H1 (cell line): ENCODE data around the gene KIAA1755. TPM values are rescaled to one million over a fixed set of nuclear protein-coding genes. Genes with fewer than 3 reads are reported as not detected.
A peak's percentile ranks its signal among the peaks of the same experiment; 100 is the strongest.

ENCODE experiments used
- CTCF ChIA-PET: fragments of 300-600 bp; sonication (Branson Sonifier 250); formaldehyde crosslinking; loops from one replicate; lab custom pipeline; 2021; ENCODE audit not compliant: partially characterized antibody; lab: Charles Lee
- POLR2A ChIA-PET: fragments of 300-600 bp; sonication (Branson Sonifier 250); formaldehyde crosslinking; loops from one replicate; lab custom pipeline; 2021; ENCODE audit warnings: inconsistent platforms; ENCODE audit not compliant: partially characterized antibody; lab: Charles Lee
- DNase-seq, 2 experiments: peaks; one replicate each; pipeline versions ENCODE4 v3.0.0 to v3.0.0-alpha.2; 2010 to 2022; ENCODE audit warnings: low spot score in 2 of 2, low read depth in 1 of 2, mixed read lengths in 1 of 2
- FAIRE-seq: peaks from 2 replicates; lab custom pipeline; 2011; peaks lifted over from hg19 to GRCh38; lab: Jason Lieb, UNC
- H2AFZ ChIP-seq: 2 replicates; pipeline ENCODE4 v1.8.1; 2012; ENCODE audit warnings: low read length, inconsistent platforms
- H2AK5ac ChIP-seq: 2 replicates; pipeline ENCODE4 v1.6.1; 2013; ENCODE audit warnings: low read depth, low read length
- H2BK120ac ChIP-seq: replicated peaks from 2 replicates; pipeline ENCODE3; 2013; ENCODE audit warnings: low read depth, low read length, inconsistent platforms
- H2BK12ac ChIP-seq: 2 replicates; pipeline ENCODE4 v1.6.1; 2013; ENCODE audit warnings: low read depth, low read length
- H2BK15ac ChIP-seq: 2 replicates; pipeline ENCODE4 v1.6.1; 2013; ENCODE audit warnings: low read length
- H2BK20ac ChIP-seq: 2 replicates; pipeline ENCODE4 v1.6.1; 2013; ENCODE audit warnings: low read length
- H2BK5ac ChIP-seq: 2 replicates; pipeline ENCODE4 v1.6.1; 2013; ENCODE audit warnings: low read depth, low read length
- H3K14ac ChIP-seq: 2 replicates; pipeline ENCODE4 v1.6.1; 2013; ENCODE audit warnings: inconsistent platforms; ENCODE audit not compliant: insufficient read length
- H3K18ac ChIP-seq: 2 replicates; pipeline ENCODE4 v1.6.1; 2013; ENCODE audit warnings: low read length; ENCODE audit errors: extremely low read depth
- H3K23ac ChIP-seq: 2 replicates; pipeline ENCODE4 v1.6.1; 2013; ENCODE audit warnings: inconsistent platforms; ENCODE audit not compliant: insufficient read length
- H3K23me2 ChIP-seq: 2 replicates; pipeline ENCODE4 v1.6.1; 2013; ENCODE audit warnings: low read depth, low read length
- H3K27ac ChIP-seq: 2 replicates; pipeline ENCODE4 v1.6.1; 2011; ENCODE audit warnings: low read depth, low read length, inconsistent platforms
- H3K27me3 ChIP-seq, 4 experiments: replicated peaks in 1 of 4; 1 replicate in 1 of 4; 2 replicates in 3 of 4; pipeline versions ENCODE4 v1.6.1 to v1.8.1; 2011 to 2013; ENCODE audit warnings: low read length in 3 of 4, mild to moderate bottlenecking in 3 of 4, inconsistent platforms in 2 of 4, mixed read lengths in 2 of 4, moderate library complexity in 1 of 4; ENCODE audit not compliant: control insufficient read depth in 3 of 4, insufficient read depth in 3 of 4; ENCODE audit errors: extremely low read depth in 1 of 4
- H3K36me3 ChIP-seq, 4 experiments: 2 replicates each; pipeline versions ENCODE4 v1.6.1 to v1.8.1; 2011 to 2013; ENCODE audit warnings: mild to moderate bottlenecking in 4 of 4, low read length in 3 of 4, moderate library complexity in 2 of 4, control low read depth in 1 of 4, inconsistent platforms in 1 of 4; ENCODE audit not compliant: insufficient read depth in 4 of 4, control insufficient read depth in 2 of 4
- H3K4ac ChIP-seq: replicated peaks from 2 replicates; pipeline ENCODE3; 2013; ENCODE audit warnings: low read length, low read depth, mixed read lengths, inconsistent platforms; ENCODE audit not compliant: insufficient read length
- H3K4me1 ChIP-seq, 4 experiments: replicated peaks in 1 of 4; 1 replicate in 1 of 4; 2 replicates in 3 of 4; pipeline versions ENCODE4 v1.6.1 to v1.8.1; 2011 to 2013; ENCODE audit warnings: low read length in 3 of 4, inconsistent platforms in 2 of 4, mixed read lengths in 1 of 4; ENCODE audit not compliant: insufficient read depth in 4 of 4, control insufficient read depth in 3 of 4
- H3K4me2 ChIP-seq, 2 experiments: 2 replicates each; pipeline versions ENCODE4 v1.6.1 to v1.8.1; 2011 to 2013; ENCODE audit warnings: low read depth in 2 of 2, low read length in 2 of 2, control low read depth in 1 of 2, inconsistent platforms in 1 of 2, mild to moderate bottlenecking in 1 of 2; ENCODE audit not compliant: insufficient read depth in 1 of 2
- H3K4me3 ChIP-seq, 4 experiments: fragments of 200-600, 300-600 bp in 1 of 4; sonication (generic), shearing (Covaris generic), sonication (Bioruptor Twin) in 1 of 4; 2 replicates each; pipeline versions ENCODE4 v1.5.1 to v1.8.1; 2011 to 2016; ENCODE audit warnings: low read length in 4 of 4, low read depth in 3 of 4, control low read depth in 2 of 4, inconsistent platforms in 2 of 4, mild to moderate bottlenecking in 2 of 4, mixed read lengths in 1 of 4, moderate library complexity in 1 of 4; ENCODE audit not compliant: insufficient read depth in 2 of 4; ENCODE audit errors: extremely low read depth in 1 of 4
- H3K56ac ChIP-seq: replicated peaks from 2 replicates; pipeline ENCODE3; 2013; ENCODE audit warnings: low read depth, mild to moderate bottlenecking, mixed read lengths, low read length, inconsistent platforms; ENCODE audit not compliant: insufficient read length
- H3K79me1 ChIP-seq: 2 replicates; pipeline ENCODE4 v1.6.1; 2013; ENCODE audit warnings: low read depth, low read length, control low read depth
- H3K79me2 ChIP-seq, 2 experiments: 2 replicates each; pipeline versions ENCODE4 v1.6.1 to v1.8.1; 2012 to 2013; ENCODE audit warnings: low read length in 2 of 2, mild to moderate bottlenecking in 2 of 2, inconsistent platforms in 1 of 2; ENCODE audit not compliant: insufficient read depth in 2 of 2, control insufficient read depth in 1 of 2
- H3K9ac ChIP-seq, 4 experiments: replicated peaks in 1 of 4; 1 replicate in 1 of 4; 2 replicates in 3 of 4; pipeline versions ENCODE4 v1.6.1 to v1.8.1; 2011 to 2013; ENCODE audit warnings: low read depth in 3 of 4, low read length in 3 of 4, control low read depth in 2 of 4, mild to moderate bottlenecking in 2 of 4, moderate library complexity in 2 of 4, inconsistent platforms in 1 of 4; ENCODE audit errors: extremely low read depth in 1 of 4
- H3K9me3 ChIP-seq, 2 experiments: 2 replicates each; pipeline versions ENCODE4 v1.6.1 to v1.8.1; 2012 to 2013; ENCODE audit warnings: mild to moderate bottlenecking in 2 of 2, moderate library complexity in 2 of 2, control low read depth in 1 of 2, inconsistent platforms in 1 of 2, low read depth in 1 of 2, low read length in 1 of 2, mixed read lengths in 1 of 2; ENCODE audit not compliant: insufficient read depth in 2 of 2
- H4K20me1 ChIP-seq, 2 experiments: replicated peaks in 1 of 2; 2 replicates each; pipeline versions ENCODE3 to v1.8.1; 2011 to 2013; ENCODE audit warnings: inconsistent platforms in 2 of 2, low read length in 2 of 2, mild to moderate bottlenecking in 1 of 2; ENCODE audit not compliant: insufficient read depth in 2 of 2, control insufficient read depth in 1 of 2
- H4K5ac ChIP-seq: 2 replicates; pipeline ENCODE4 v1.6.1; 2013; ENCODE audit warnings: low read length, low read depth, mixed read lengths, inconsistent platforms; ENCODE audit not compliant: insufficient read length
- H4K8ac ChIP-seq: 2 replicates; pipeline ENCODE4 v1.8.0; 2013; ENCODE audit warnings: mild to moderate bottlenecking, moderate library complexity, low read length, inconsistent platforms; ENCODE audit not compliant: insufficient read depth; ENCODE audit errors: extremely low read depth
- H4K91ac ChIP-seq: replicated peaks from 2 replicates; pipeline ENCODE3; 2013; ENCODE audit warnings: low read length, mixed read lengths, inconsistent platforms; ENCODE audit not compliant: insufficient read length
- POU5F1 ChIP-seq: IDR thresholded peaks from 2 replicates; pipeline ENCODE4 v1.6.1; 2011; ENCODE audit warnings: low read depth, mild to moderate bottlenecking, low read length, moderate library complexity
- WGBS, 2 experiments: shearing (Covaris generic) in 1 of 2; methylation state at CpG; one replicate each; pipeline versions ENCODE4 v1.1.6 to v1.1.7; 2013 to 2015; ENCODE audit warnings: low lambda C conversion rate in 2 of 2, mixed read lengths in 2 of 2, inconsistent platforms in 1 of 2, low coverage in 1 of 2, missing lambda C conversion rate in 1 of 2; ENCODE audit not compliant: insufficient replicate concordance in 2 of 2, insufficient coverage in 1 of 2, insufficient read length in 1 of 2; ENCODE audit errors: extremely low coverage in 1 of 2, missing lambda C conversion rate in 1 of 2; 5-methylcytosine and 5-hydroxymethylcytosine counted together
- polyA plus RNA-seq, 7 experiments: library from polyadenylated mRNA; depleted of rRNA in 3 of 7; stranded (reverse) in 5 of 7; unstranded in 2 of 7; fragments of >200 nt in 5 of 7; fragments of 200-250 nt in 2 of 7; gene quantifications; 1 replicate in 5 of 7; 2 replicates in 1 of 7; 4 replicates in 1 of 7; pipeline versions ENCODE4 v1.2.1 to v1.2.3, GENCODE V29; 2011 to 2013; ENCODE audit warnings: missing spikeins in 2 of 7, mixed read lengths in 2 of 7
- total RNA-seq: library from RNA; stranded (reverse); fragmentation: NEBNext Ultra II Directional; extraction: Animal tissue kit (Norgen Biotek cat#: 25700); gene quantifications from 2 replicates; pipeline ENCODE4 v1.2.1, GENCODE V29; 2021
- TF ChIP-seq, protein P1 (sequence below): IDR thresholded peaks from 2 replicates; pipeline ENCODE4 v1.6.1; 2012; ENCODE audit warnings: inconsistent platforms
- TF ChIP-seq, protein P2 (sequence below): IDR thresholded peaks from 2 replicates; pipeline ENCODE4 v1.6.1; 2012; ENCODE audit warnings: inconsistent platforms

Gene KIAA1755
- total and polyA plus RNA-seq, 2 of the 8 experiments (the other 6 are each of a cell fraction or from before 2014, with no cell fraction given) = 0.23 TPM; not detected in 1

DNA sequence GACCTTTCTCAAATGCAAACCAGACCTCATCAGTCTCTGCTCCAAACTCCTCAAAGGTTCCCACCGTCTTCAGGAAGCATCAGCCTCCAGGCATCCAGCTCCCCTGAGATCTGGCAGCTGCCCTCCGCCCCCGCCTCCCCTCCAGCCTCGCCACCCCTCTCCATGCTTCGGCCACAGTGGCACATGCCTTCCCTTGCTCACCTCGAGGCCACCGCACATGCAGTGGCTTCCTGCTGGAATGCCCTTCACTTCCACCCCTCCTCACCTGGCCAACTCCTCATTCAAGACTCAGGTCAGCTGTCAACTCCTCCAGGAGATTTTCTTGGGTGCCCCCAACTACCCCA lies 13.4 kb downstream of the KIAA1755 start:
- no peak for TF ChIP-seq POU5F1
- TF ChIP-seq, protein P1, sequence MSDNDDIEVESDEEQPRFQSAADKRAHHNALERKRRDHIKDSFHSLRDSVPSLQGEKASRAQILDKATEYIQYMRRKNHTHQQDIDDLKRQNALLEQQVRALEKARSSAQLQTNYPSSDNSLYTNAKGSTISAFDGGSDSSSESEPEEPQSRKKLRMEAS = peak; percentile 33; the same call in 1 of the 2 replicates
- TF ChIP-seq, protein P2, sequence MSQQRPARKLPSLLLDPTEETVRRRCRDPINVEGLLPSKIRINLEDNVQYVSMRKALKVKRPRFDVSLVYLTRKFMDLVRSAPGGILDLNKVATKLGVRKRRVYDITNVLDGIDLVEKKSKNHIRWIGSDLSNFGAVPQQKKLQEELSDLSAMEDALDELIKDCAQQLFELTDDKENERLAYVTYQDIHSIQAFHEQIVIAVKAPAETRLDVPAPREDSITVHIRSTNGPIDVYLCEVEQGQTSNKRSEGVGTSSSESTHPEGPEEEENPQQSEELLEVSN = peak; percentile 54; the same call in 1 of the 2 replicates
- no peak for DNase-seq
- CTCF ChIA-PET = interaction anchor here (1.0 to 2.5 kb wide), 3 partner anchors 25 to 109 kb away, joined by 3 to 9 read pairs (median 4); no protein-coding TSS in a partner anchor

More for the DNA sequence above, 13.4 kb downstream of the KIAA1755 start:
- POLR2A ChIA-PET = no interaction called here
- no peak for FAIRE-seq
- Histone ChIP-seq H3K14ac (no peak overlapping the region), H2BK15ac (no peak overlapping the region), H3K79me1 (no peaks in the 10 kb centered on the region), H3K4me1 (peaks cover 0 to 4% (median 0%) of the 10 kb centered on the region in 4 experiments; a peak in 2 of 7 replicates), H3K23ac (no peak overlapping the region), H4K5ac (no peak overlapping the region), H3K9me3 (peaks cover 17 to 23% of the 10 kb centered on the region in 2 experiments; a peak in 3 of 4 replicates), H2BK20ac (no peak overlapping the region), H4K20me1 (no peaks in the 10 kb centered on the region), H4K91ac (no peak overlapping the region), H3K4ac (no peak overlapping the region), H2AFZ (no peak overlapping the region), H3K56ac (no peak overlapping the region), H2BK5ac (no peak overlapping the region), H3K79me2 (no peaks in the 10 kb centered on the region), H2BK12ac (no peak overlapping the region), H3K4me2 (no peak overlapping the region), H3K4me3 (no peak overlapping the region), H3K27ac (no peak overlapping the region), H3K27me3 (0 out of 7 replicates have a peak, but pooled peaks cover 0 to 2% (median 0%) of the 10 kb centered on the region in 4 experiments), H2BK120ac (no peak overlapping the region), H2AK5ac (no peak overlapping the region), H3K9ac (no peak overlapping the region), H4K8ac (no peak overlapping the region), H3K36me3 (no peaks in the 10 kb centered on the region), H3K18ac (no peak overlapping the region), H3K23me2 (peaks cover 2% of the 10 kb centered on the region; the same call in 1 of the 2 replicates)
- WGBS, 2 experiments = 96% methylated on average over 5 of the region's 7 CpGs; no CpG with 5 or more reads in 1 of the 2 experiments
